Measurements from ENCODE around the gene WDR86.

WDR86 gene

GRCh38 chr7:151439855-151440798 lies 30.3 kb upstream of the WDR86 start, which contains the start of gene CRYGN:
Gene CRYGN, minus strand, starts transcription at chr7:151440141. Its CDS starts 224 bp downstream, at chr7:151439917.
- no peak for DNase-seq

GRCh38 chr7:151438864-151439601 lies 29.2 kb upstream of the WDR86 start:
- no peak for DNase-seq

- DNase-seq = no peak
Measured at GRCh38 chr7:151437866-151438516, 28.2 kb upstream of the WDR86 start.

- no peak for DNase-seq
Measured at GRCh38 chr7:151437159-151437553, 27.3 kb upstream of the WDR86 start.

- DNase-seq = no peak
Measured at GRCh38 chr7:151436446-151437158, 26.8 kb upstream of the WDR86 start.

GRCh38 chr7:151435971-151436370 lies 26.1 kb upstream of the WDR86 start:
- DNase-seq = no peak

- DNase-seq = no peak
Measured at GRCh38 chr7:151435103-151435916, 25.5 kb upstream of the WDR86 start.

GRCh38 chr7:151434549-151434948 lies 24.7 kb upstream of the WDR86 start:
- no peak for DNase-seq

GRCh38 chr7:151433721-151434400 lies 24.0 kb upstream of the WDR86 start:
- DNase-seq = no peak

- DNase-seq = peak; percentile 42 to 58
Measured at GRCh38 chr7:151432658-151433521, 23.1 kb upstream of the WDR86 start.

GRCh38 chr7:151431768-151432311 lies 22.0 kb upstream of the WDR86 start:
- no peak for DNase-seq

GRCh38 chr7:151431281-151431767 lies 21.5 kb upstream of the WDR86 start:
- no peak for DNase-seq

GRCh38 chr7:151430391-151431205 lies 20.8 kb upstream of the WDR86 start:
- no peak for DNase-seq

- DNase-seq = no peak
Measured at GRCh38 chr7:151429560-151430331, 19.9 kb upstream of the WDR86 start.

GRCh38 chr7:151429237-151429559 lies 19.4 kb upstream of the WDR86 start:
- no peak for DNase-seq

- DNase-seq = no peak
Measured at GRCh38 chr7:151428378-151429236, 18.8 kb upstream of the WDR86 start.
